HepG2 (cell line): ENCODE data around the gene NFATC3. TPM values are rescaled to one million over a fixed set of nuclear protein-coding genes. Genes with fewer than 3 reads are reported as not detected.

Experiments used
- ATAC-seq: fragments of 200-7000 bp; cut with Tn5 transposase; 3 replicates; pipeline ENCODE4 v1.9.1; 2020; ENCODE audit warnings: mild to moderate bottlenecking, moderate library complexity
- BruUV-seq: library from RNA; stranded (reverse); fragments of 400-500 nt; replicated peaks from 2 replicates; lab custom pipeline; 2021; lab: Mats Ljungman, UMichigan
- CTCF ChIA-PET: fragments of 300-600 bp; formaldehyde crosslinking; extraction: SDS; loops from one replicate; lab custom pipeline; 2021; ENCODE audit warnings: low total read pairs, inconsistent platforms, low intra/inter-chr PET ratio; lab: Yijun Ruan, JAX
- POLR2A ChIA-PET: fragments of 350-600 bp; sonication (Branson Sonifier 250); formaldehyde crosslinking; loops from one replicate; lab custom pipeline; 2020; ENCODE audit warnings: antibody characterized with exemption, inconsistent platforms; lab: Yijun Ruan, JAX
- DNase-seq: peaks from one replicate; pipeline ENCODE4 v3.0.0-alpha.2; 2015; ENCODE audit warnings: low spot score
- FAIRE-seq: peaks from 3 replicates; lab custom pipeline; 2011; peaks lifted over from hg19 to GRCh38; lab: Jason Lieb, UNC
- H2AFZ ChIP-seq: one replicate; pipeline ENCODE4 v1.6.1; 2011; ENCODE audit warnings: low read length, inconsistent platforms
- H3K27ac ChIP-seq: fragments of 300-600 bp; 3 replicates; pipeline ENCODE4 v1.8.0; 2011; ENCODE audit warnings: mixed run types, mild to moderate bottlenecking, mixed read lengths, low read length, inconsistent platforms; ENCODE audit not compliant: insufficient read depth; ENCODE audit errors: extremely low read length
- H3K27me3 ChIP-seq, 2 experiments: fragments of 200-600 bp in 1 of 2; 2 replicates in 1 of 2; 3 replicates in 1 of 2; pipeline versions ENCODE4 v1.6.0 to v1.8.0; 2011; ENCODE audit warnings: low read length in 2 of 2, mild to moderate bottlenecking in 2 of 2, moderate library complexity in 2 of 2, inconsistent platforms in 1 of 2; ENCODE audit not compliant: insufficient read depth in 2 of 2, control insufficient read depth in 1 of 2
- H3K36me3 ChIP-seq, 2 experiments: fragments of 200-600 bp in 1 of 2; replicated peaks in 1 of 2; 2 replicates in 1 of 2; 3 replicates in 1 of 2; pipeline versions ENCODE4 v1.5.1 to v1.8.0; 2011; ENCODE audit warnings: low read length in 2 of 2, inconsistent platforms in 1 of 2; ENCODE audit not compliant: insufficient read depth in 2 of 2, control insufficient read depth in 1 of 2
- H3K4me1 ChIP-seq: 2 replicates; pipeline ENCODE4 v1.5.1; 2012; ENCODE audit warnings: low read length, inconsistent platforms; ENCODE audit not compliant: insufficient read depth
- H3K4me2 ChIP-seq: 2 replicates; pipeline ENCODE4 v1.6.0; 2011; ENCODE audit warnings: low read depth, low read length, inconsistent platforms
- H3K4me3 ChIP-seq, 3 experiments: fragments of 200-600 bp in 1 of 3; sonication (generic), shearing (Covaris generic) in 1 of 3; replicated peaks in 1 of 3; 2 replicates each; pipeline ENCODE4 v1.5.1; 2011 to 2016; ENCODE audit warnings: low read length in 3 of 3, inconsistent platforms in 2 of 3, low read depth in 2 of 3, mild to moderate bottlenecking in 2 of 3, control low read depth in 1 of 3, mixed read lengths in 1 of 3; ENCODE audit not compliant: insufficient read depth in 1 of 3
- H3K79me2 ChIP-seq: one replicate; pipeline ENCODE4 v1.6.1; 2011; ENCODE audit warnings: low read length, inconsistent platforms; ENCODE audit not compliant: insufficient read depth
- H3K9ac ChIP-seq: 2 replicates; pipeline ENCODE4 v1.6.0; 2011; ENCODE audit warnings: mild to moderate bottlenecking, low read depth, low read length, inconsistent platforms; ENCODE audit not compliant: insufficient read depth
- H3K9me3 ChIP-seq: 2 replicates; pipeline ENCODE4 v1.5.1; 2012; ENCODE audit warnings: mild to moderate bottlenecking, low read length
- H4K20me1 ChIP-seq: 2 replicates; pipeline ENCODE4 v1.6.0; 2011; ENCODE audit warnings: inconsistent platforms, mild to moderate bottlenecking, low read length, moderate library complexity; ENCODE audit not compliant: insufficient read depth
- GABPA ChIP-seq, 2 experiments: IDR thresholded peaks; 2 replicates each; pipeline ENCODE4 v1.6.1; 2011 to 2016; ENCODE audit warnings: low read depth in 2 of 2, low read length in 1 of 2, missing biosample characterization in 1 of 2, missing genetic modification characterization in 1 of 2
- KLF12 ChIP-seq: sonication (generic); formaldehyde crosslinking; IDR thresholded peaks from 2 replicates; pipeline ENCODE4 v1.4.0; 2020; ENCODE audit warnings: missing genetic modification reagents, borderline replicate concordance
- NFYB ChIP-seq: sonication (generic); formaldehyde crosslinking; IDR thresholded peaks from 2 replicates; pipeline ENCODE4 v1.4.0; 2020; ENCODE audit warnings: missing genetic modification reagents
- ZNF652 ChIP-seq: IDR thresholded peaks from 2 replicates; pipeline ENCODE4 v1.6.1; 2016; ENCODE audit warnings: low read depth, borderline replicate concordance
- ZSCAN21 ChIP-seq: sonication (generic); formaldehyde crosslinking; IDR thresholded peaks from 2 replicates; pipeline ENCODE4 v1.8.0; 2022; ENCODE audit warnings: mild to moderate bottlenecking, missing genetic modification reagents, moderate library complexity, borderline replicate concordance
- WGBS: methylation state at CpG from one replicate; pipeline ENCODE4 v1.1.6; 2017; ENCODE audit warnings: low lambda C conversion rate; 5-methylcytosine and 5-hydroxymethylcytosine counted together
- in situ Hi-C: cut with HindIII; loops from 2 replicates; pipeline ENCODE4 v1.10.0; 2017; ENCODE audit warnings: low pct_unique_long_range_greater_than_20kb; ENCODE audit not compliant: extremely low pct_ligation_motif_present
- intact Hi-C: fragments of 100-400 bp; cut with micrococcal nuclease; formaldehyde crosslinking; loops from one replicate; pipeline ENCODE4 v1.10.0; 2022; ENCODE audit not compliant: unreplicated experiment
- polyA plus RNA-seq, 8 experiments: library from polyadenylated mRNA; depleted of rRNA in 3 of 8; stranded (reverse) in 7 of 8; unstranded in 1 of 8; fragments of >200 nt; fragmentation: Illumina TruSeq in 4 of 8; extraction: Trizol in 4 of 8; gene quantifications; 2 replicates each; pipeline versions ENCODE4 v1.2.1 to v1.2.3, GENCODE V29; 2011 to 2016; ENCODE audit warnings: low read depth in 4 of 8, missing spikeins in 1 of 8, mixed read lengths in 1 of 8; ENCODE audit not compliant: insufficient read depth in 1 of 8
- total RNA-seq, 5 experiments: library from RNA; depleted of rRNA; stranded (reverse); fragments of >200 nt; fragmentation: Illumina TruSeq; extraction: Trizol; gene quantifications; 2 replicates each; pipeline ENCODE4 v1.2.3, GENCODE V29; 2016; ENCODE audit warnings: low read depth in 1 of 5
- TF ChIP-seq, protein P1 (sequence below): IDR thresholded peaks from 2 replicates; pipeline ENCODE4 v1.6.1; 2016; ENCODE audit warnings: control low read depth
- TF ChIP-seq, protein P2 (sequence below): sonication (generic); formaldehyde crosslinking; IDR thresholded peaks from 2 replicates; pipeline ENCODE4 v1.4.0; 2020; ENCODE audit warnings: mild to moderate bottlenecking, missing genetic modification reagents

NFATC3 gene
- total and polyA plus RNA-seq, 2 of the 13 experiments (the other 11 are each of a cell fraction or from before 2014, with no cell fraction given), result 52.6 to 62.7 TPM

DNA sequence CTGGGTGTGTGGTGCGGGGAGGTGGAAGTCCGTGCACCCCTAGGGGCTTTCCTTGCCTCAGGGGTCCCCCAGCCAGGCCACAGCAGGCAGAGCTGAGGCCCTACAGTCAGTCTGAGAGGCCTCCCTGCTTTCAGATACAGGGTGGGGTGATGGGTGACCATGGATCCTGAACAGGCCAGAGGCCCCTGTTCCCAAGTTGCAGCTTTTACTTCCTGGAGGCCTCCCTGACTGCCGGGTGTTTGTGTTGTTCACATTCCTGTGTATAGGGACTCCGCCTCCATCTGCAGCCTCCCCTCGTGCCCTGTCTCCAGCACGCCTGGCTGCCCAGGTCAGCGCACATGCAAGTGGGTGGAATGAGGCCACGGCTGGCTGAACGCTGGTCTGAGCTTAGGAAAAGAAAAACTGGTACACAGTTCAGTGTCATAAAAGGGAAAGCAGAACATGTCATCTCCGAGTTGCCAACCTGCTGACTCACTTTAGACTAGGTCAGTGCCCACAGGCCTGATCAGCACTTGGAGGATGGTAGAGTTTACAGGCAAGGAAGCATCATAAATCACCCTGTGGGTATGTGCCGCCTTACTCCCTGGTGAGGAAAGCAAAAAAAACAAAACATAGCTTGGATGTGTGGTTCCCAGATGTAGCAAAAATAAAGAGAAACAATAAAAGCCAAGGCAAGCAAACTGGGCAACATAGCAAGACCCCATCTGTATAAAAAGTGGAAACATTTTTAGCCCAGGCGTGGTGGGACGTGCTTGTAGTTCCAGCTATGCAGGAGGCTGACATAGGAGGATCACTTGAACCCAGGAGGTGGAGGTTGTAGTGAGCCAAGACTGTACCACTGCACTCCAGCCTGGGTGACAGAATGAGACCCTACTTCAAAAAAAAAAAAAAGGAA is 173.0 kb downstream of the NFATC3 start (continued):
- TF ChIP-seq ZSCAN21 (CRISPR knock-in tag) (peak; percentile 80; the same call in 1 of the 2 replicates), ZNF652 (CRISPR knock-in tag) (no peak)
- TF ChIP-seq, protein P1, sequence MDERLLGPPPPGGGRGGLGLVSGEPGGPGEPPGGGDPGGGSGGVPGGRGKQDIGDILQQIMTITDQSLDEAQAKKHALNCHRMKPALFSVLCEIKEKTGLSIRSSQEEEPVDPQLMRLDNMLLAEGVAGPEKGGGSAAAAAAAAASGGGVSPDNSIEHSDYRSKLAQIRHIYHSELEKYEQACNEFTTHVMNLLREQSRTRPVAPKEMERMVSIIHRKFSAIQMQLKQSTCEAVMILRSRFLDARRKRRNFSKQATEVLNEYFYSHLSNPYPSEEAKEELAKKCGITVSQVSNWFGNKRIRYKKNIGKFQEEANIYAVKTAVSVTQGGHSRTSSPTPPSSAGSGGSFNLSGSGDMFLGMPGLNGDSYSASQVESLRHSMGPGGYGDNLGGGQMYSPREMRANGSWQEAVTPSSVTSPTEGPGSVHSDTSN (CRISPR knock-in tag), result no peak

DNA sequence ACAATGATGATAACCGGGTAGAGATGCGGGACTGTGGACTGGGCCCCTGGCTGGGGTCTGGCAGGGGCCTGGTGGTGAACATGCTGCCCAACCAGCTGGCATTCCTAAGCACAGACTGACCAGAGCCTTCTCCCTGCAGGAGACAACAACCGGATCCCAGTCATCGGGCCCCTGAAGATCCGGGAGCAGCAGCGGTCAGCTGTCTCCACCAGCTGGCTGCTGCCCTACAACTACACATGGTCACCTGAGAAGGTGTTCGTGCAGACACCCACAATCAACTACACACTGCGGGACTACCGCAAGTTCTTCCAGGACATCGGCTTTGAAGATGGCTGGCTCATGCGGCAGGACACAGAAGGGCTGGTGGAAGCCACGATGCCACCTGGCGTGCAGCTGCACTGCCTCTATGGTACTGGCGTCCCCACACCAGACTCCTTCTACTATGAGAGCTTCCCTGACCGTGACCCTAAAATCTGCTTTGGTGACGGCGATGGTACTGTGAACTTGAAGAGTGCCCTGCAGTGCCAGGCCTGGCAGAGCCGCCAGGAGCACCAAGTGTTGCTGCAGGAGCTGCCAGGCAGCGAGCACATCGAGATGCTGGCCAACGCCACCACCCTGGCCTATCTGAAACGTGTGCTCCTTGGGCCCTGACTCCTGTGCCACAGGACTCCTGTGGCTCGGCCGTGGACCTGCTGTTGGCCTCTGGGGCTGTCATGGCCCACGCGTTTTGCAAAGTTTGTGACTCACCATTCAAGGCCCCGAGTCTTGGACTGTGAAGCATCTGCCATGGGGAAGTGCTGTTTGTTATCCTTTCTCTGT is 174.0 kb downstream of the NFATC3 start:
- FAIRE-seq, result no peak
- DNase-seq, result no peak
- BruUV-seq, result no TSS peak
- no peaks in the 10 kb centered on the region for H4K20me1 ChIP-seq
- TF ChIP-seq GABPA (IDR thresholded peaks at IDR 0.05; ENCODE audit: low read depth, low read length), result no peak
- TF ChIP-seq GABPA (CRISPR knock-in tag; IDR thresholded peaks at IDR 0.05; ENCODE audit: low read depth), result no peak
- TF ChIP-seq, protein P2, sequence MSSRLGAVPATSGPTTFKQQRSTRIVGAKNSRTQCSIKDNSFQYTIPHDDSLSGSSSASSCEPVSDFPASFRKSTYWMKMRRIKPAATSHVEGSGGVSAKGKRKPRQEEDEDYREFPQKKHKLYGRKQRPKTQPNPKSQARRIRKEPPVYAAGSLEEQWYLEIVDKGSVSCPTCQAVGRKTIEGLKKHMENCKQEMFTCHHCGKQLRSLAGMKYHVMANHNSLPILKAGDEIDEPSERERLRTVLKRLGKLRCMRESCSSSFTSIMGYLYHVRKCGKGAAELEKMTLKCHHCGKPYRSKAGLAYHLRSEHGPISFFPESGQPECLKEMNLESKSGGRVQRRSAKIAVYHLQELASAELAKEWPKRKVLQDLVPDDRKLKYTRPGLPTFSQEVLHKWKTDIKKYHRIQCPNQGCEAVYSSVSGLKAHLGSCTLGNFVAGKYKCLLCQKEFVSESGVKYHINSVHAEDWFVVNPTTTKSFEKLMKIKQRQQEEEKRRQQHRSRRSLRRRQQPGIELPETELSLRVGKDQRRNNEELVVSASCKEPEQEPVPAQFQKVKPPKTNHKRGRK, result no peak
- TF ChIP-seq KLF12 (CRISPR knock-in tag), result no peak
- no peak for TF ChIP-seq NFYB
- TF ChIP-seq, all 625 proteins: peak for 0
- ChIA-PET POLR2A (interaction anchor here (1.6 to 3.3 kb wide), 5 partner anchors 10 to 179 kb away, joined by 5 to 92 read pairs (median 13); partner anchors contain the start of genes ESRP2, PRMT7 and SLC7A6OS), CTCF (interaction anchor here (2.0 to 6.0 kb wide), 2 partner anchors 69 to 70 kb away, joined by 8 to 96 read pairs; no protein-coding TSS in a partner anchor)
- intact Hi-C loops, result no loop called here
- in situ Hi-C loops, result no loop called here
- Histone ChIP-seq H2AFZ (no peak overlapping the region), H3K36me3 (peaks cover 2 to 21% of the 10 kb centered on the region in 2 experiments; a peak in 4 of 5 replicates), H3K9me3 (no peaks in the 10 kb centered on the region), H3K4me3 (no peak overlapping the region), H3K9ac (no peak overlapping the region), H3K27ac (no peak overlapping the region), H3K4me1 (peaks cover 44% of the 10 kb centered on the region), H3K27me3 (no peaks in the 10 kb centered on the region), H3K79me2 (no peaks in the 10 kb centered on the region), H3K4me2 (no peak overlapping the region)
- WGBS, result 96% methylated on average over 22 of the region's 27 CpGs
- ATAC-seq, result no peak
